ENCODE measurements around the gene SLC1A3.

The SLC1A3 gene

DNA sequence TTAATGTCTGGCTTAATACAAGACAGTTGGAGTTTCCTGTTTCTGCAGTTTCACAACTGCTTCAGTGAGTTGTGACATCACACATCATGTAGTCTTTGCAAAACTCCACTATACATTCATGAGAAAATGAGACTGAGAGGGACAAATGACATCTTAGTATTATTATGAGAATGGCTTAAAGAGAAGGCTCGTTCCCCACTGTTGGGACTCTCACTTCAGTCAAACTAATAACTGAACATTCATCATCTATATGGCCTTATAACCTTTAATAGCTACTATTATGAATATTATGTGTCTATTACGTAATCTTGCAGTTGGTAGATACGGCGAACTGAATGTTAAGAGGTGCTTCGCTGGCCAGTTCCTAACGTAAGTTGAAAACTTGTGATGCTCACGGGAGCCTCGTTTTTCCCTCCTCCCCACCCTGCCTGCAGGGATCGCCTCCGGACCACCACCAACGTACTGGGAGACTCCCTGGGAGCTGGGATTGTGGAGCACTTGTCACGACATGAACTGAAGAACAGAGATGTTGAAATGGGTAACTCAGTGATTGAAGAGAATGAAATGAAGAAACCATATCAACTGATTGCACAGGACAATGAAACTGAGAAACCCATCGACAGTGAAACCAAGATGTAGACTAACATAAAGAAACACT, 79.4 kb downstream of the SLC1A3 start:
- DNase-seq (ENCODE audit: low read depth) = no peak

DNA sequence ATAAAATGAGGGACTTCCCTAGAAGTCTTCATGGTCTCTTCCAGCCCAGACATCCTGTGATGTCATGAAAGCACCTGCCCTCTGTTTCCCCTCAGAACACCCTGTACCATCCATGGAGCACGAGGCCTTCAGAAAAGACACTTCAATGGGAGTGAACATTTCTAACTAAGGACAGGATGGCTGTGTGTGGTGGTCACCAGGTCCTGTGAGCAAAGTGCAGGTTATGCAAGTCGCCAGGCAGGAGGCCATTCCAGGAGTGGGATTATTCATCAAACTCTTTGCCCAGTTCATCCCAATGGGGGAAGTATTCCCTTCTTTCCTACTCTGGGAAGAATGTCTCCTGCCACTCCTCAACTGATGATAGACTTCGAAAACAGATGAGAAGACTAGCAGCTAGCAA, 80.5 kb downstream of the SLC1A3 start:
- DNase-seq (ENCODE audit: low read depth) = no peak

- no peak for DNase-seq (ENCODE audit: low read depth)
Measured at GRCh38 chr5:36688722-36689121, 82.3 kb downstream of the SLC1A3 start.

- peak; percentile 41 for DNase-seq (ENCODE audit: low read depth)
Measured at GRCh38 chr5:36689225-36689624, 82.8 kb downstream of the SLC1A3 start.

DNA sequence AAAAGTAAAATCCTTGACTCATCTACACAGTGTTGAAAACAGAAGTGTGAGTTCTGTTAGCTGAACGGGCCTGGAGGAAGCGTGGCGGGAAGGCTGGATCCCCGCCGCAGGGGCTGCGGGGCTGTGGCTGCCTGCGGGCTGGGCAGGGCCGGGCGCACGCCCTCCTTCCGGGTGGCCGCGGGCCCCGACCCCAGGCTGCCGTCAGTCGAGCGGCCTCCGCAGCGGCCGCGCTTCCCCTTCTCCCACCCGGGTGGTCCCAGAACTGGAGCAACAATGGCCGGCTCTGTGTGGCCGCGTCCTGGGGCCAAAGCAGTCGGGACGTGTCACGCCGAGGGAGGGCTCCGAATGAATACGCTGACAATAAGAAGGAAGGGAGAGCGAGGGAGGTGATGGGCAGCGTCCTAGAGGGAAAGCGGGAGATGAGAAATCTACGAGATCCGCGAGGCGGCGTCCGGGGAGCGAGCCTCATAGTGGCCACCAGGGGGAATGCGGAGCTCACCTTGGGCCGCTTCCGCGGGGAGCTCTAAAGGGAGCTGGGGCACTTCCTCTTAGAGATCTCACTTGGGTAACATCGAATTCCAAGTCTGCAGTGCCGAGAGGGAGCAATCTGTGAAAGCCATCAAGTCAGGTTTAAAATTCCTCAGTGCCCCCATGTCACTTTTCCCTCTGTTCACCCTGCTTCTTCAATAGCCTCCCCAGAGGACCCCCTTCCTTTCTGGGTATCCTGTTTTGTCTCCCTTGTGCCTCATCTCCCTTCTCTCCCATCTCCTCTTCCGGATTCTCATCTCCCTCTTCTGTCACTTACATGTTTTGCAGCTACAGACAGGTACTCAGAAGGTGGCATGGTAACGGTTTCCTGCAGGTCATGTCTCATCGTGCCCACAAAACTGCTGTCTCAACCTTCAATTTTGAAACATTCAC, 83.9 kb downstream of the SLC1A3 start:
- DNase-seq (ENCODE audit: low read depth) = peak; percentile 55

DNA sequence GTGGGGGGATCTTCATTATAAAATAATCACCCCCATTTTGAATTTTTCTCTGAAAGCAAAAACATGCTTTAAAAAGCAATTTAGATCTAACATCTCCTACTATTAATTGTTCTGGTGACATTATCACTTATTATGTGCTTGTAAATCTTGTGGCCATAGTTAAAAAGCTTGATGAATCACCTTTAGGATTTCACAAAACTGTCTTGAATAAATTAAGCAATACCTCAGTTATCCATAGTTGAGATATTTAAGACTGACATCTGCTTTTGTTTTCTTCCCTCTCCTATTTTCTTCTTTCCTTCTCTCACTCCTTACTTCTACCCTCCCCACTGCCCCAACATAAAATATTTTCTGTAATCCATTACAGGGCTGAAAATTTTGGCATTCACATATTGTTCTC, 84.8 kb downstream of the SLC1A3 start:
- no peak for DNase-seq (ENCODE audit: low read depth)

- DNase-seq (ENCODE audit: low read depth) = no peak
Measured at GRCh38 chr5:36691696-36692371, 85.4 kb downstream of the SLC1A3 start.

DNA sequence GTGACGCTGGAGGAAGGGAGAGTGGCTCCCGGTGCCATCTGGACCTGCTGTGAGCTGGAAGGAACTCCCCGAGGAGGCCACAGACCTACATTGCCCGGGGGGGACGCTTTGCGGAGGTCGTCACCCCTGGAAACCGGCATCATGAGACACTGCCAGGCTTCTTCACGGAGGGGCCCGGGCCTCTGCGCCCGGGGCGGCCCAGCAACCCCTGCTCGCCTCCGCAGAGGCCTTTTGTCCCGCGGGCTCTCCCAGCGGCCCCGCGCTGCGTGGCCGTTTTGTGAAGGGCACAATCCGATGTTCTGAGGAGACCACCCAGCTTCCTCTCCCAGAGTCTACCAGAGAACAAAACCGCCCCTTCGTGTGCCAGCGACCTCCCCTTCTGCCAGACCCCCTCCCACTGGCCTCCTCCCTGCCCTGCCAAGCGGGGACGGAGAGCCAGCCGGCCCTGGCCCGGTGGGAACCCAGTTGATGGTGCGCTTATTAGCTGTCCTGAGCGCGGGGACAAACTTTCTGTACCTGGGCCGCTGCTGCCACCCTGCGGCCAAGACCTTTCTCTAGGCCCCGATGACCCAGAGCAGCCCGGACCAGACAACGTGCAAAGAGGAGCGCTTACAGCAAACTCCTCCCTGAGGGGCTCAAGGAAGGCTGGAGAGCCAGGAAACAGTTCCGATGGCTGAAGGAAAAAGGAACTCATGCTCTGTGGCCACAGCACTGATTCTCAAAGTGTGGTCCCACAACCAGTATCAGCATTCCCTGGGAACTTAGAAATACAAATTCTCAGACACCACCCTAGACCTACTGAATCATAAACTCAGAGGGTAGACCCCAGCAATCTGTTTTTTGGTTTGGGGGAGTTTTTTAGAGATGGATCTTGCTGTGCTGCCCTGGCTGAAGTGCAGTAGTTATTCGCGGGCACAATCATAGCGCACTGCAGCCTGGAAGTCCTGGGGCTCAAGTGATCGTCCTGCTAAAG, 86.7 kb downstream of the SLC1A3 start:
- no peak for DNase-seq (ENCODE audit: low read depth)

DNA sequence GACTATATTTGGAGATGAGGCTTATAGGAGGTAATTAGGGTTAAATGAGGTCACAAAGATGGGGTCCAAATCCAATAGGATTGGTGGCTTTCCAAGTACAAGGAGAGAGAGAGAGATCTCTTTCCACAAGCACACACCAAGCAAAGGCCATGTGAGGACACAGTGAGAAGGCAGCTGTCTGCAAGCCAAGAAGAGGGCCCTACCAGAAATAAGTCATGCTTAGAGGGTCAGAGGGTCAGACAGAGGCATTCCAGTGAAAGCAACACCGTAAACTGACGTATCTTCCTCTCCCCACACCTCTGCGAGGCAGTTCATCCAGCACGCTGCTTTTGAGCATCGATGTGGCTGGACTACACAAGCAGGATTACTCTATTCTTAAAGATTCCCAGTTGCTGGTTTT, 87.9 kb downstream of the SLC1A3 start:
- no peak for DNase-seq (ENCODE audit: low read depth)

GRCh38 chr5:36696059-36696673, 89.8 kb downstream of the SLC1A3 start:
- peak; percentile 46 for DNase-seq (ENCODE audit: low read depth)

- DNase-seq (ENCODE audit: low read depth) = no peak
Measured at GRCh38 chr5:36698031-36698430, 91.6 kb downstream of the SLC1A3 start.

DNA sequence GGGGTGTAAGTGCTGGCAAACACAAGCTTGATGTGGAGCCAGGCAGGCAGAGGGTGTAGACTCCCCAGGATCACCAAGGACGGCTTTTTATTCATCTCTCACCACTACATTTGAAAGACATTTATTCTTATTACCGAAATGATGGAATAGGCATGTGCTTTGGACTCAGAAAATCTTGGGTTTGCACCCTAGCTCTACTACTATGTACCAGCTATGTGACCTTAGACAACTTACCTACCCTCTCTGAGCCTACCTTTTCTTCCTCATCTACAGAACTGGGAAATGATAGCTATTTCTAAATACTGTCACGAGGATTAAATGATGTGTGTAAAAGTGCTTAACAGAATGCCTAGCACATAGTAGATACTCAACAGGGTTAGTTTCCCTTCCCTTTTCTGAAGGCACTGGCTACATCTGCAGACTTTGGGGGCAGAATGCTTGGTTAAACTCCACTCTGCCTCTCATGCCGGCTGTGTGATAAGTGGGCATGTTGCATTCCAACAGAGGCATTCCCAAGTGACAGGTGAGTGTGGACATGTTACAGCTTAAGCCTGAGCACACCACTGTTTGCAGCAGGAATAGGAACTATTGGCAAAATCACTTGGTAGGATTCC, 94.8 kb downstream of the SLC1A3 start:
- DNase-seq (ENCODE audit: low read depth) = no peak

- no peak for DNase-seq (ENCODE audit: low read depth)
Measured at GRCh38 chr5:36703245-36703860, 96.9 kb downstream of the SLC1A3 start.

DNA sequence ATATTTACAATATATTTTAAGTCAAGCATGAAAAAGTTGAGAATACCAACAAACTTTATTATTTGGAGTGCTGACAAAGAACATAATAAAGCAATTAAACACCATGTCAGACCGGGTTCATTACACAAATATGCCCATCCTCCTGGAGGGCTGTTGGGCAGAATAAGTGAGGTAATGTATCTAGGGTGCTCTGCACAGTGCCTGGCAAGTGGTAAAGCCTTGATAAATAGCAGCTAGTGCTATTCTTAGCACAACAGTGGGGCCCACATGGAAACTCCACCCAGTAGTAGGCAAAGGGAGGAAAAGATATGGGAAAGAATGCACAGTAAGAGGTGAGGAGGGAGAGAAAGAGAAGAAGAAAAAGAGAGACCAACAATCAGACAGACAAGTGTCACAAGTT, 97.7 kb downstream of the SLC1A3 start:
- DNase-seq (ENCODE audit: low read depth) = no peak

DNA sequence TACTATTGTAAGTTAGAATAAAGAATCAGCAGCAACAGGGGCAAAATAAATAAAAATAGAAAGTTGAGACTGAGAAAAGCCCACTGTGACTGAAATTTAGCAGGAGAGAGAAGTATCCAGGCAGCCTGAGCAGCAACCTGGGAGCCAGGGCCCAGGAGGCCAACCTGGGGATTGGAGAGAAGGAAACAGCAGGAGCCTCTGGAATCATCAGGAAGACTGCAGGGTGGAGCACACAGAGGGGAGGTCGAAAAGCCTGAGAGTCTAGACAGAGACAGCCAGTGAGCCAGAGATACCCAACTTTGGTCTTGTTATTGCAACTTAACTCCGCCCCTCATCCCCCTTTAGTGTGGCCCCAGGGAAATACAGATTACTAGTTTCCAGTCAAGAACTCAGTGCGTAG, 98.6 kb downstream of the SLC1A3 start:
- no peak for DNase-seq (ENCODE audit: low read depth)

DNA sequence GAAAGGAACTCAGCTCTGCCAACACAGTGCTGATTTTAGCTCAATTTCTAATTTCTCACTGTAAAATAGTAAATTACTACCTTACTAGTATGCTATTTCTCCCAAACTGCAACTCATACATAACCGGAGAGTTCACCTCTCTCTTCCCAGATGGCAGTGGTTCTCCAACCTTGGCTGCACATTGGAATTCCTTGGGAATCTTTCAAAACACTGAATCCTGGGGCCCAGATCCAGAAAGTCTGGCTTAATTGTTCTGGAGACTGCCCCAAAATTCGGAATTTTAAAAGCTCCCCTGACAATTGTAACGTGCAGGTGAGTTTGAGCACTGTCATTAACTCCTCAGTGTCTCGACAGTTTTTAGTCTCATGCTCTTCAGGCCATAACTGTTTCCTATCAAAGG, 100.3 kb downstream of the SLC1A3 start:
- no peak for DNase-seq (ENCODE audit: low read depth)

DNA sequence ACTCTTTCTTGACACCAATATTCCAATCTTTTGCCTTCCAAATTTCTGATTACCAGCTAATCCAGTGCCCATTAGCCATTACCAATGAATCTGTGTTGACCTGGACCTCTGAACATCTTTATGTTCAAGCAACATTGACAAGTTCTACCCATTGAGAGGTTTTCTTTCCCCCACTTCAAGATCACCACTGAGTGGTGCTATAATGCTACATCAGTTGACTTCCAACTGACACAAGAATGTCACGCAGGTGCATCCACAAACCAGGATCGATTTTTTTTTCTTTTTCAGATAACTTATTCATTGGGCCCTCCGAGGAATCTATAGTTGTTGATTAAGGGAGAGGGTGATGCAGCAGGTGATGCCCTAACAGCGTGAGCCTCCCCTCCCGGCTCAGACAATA, 102.6 kb downstream of the SLC1A3 start:
- no peak for DNase-seq (ENCODE audit: low read depth)

- DNase-seq (ENCODE audit: low read depth) = no peak
Measured at GRCh38 chr5:36710039-36710438, 103.6 kb downstream of the SLC1A3 start.

GRCh38 chr5:36712706-36713105, 106.3 kb downstream of the SLC1A3 start:
- DNase-seq (ENCODE audit: low read depth) = no peak

DNA sequence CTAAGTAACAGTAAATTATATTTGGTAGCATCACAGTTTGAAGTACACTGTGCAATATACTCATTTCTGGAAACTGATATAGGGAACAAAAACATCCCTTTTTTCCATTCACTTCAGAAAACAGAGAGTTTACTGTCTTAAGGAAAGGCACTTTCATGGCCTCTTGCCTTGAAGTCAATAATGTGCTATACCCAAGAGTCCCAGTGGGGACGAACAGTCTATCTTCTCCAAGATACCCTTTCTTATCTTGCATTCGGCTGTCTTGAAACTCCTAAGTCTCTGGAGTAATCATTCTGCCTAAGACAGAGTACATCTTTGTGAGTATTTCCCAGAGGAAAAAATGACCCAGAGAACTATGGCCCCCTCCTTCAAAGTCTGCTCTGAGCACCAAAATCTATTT, 107.1 kb downstream of the SLC1A3 start:
- no peak for DNase-seq (ENCODE audit: low read depth)
